OCI-LY1 (cell line): ENCODE results near the gene METAP1D.

Source experiments
- CTCF ChIP-seq: fragments of 200-600 bp; sonication (generic), shearing (Covaris generic); IDR thresholded peaks from 2 replicates; pipeline ENCODE4 v1.5.1; 2017; ENCODE audit warnings: mild to moderate bottlenecking, antibody characterized with exemption, low read length, moderate library complexity, mixed read lengths
- EZH2 ChIP-seq: fragments of 200-600 bp; sonication (generic), shearing (Covaris generic); IDR thresholded peaks from 2 replicates; pipeline ENCODE4 v1.8.0; 2017; ENCODE audit warnings: borderline replicate concordance, mixed run types, mild to moderate bottlenecking, antibody characterized with exemption, low read length, moderate library complexity, mixed read lengths

- TF ChIP-seq CTCF (0 out of 2 replicates have a peak, but pooled peaks have one; percentile 10), EZH2 (no peak)
Measured at GRCh38 chr2:172086241-172087206, 86.8 kb downstream of the METAP1D start.
